ENCODE results near the gene ESR1. TPM values are rescaled to one million over a fixed set of nuclear protein-coding genes. Genes with fewer than 3 reads are reported as not detected.
"Not testable (repeated sequence)": the region's sequence is repeated elsewhere in the genome, so short reads cannot be mapped to it uniquely, and the experiment has no call there.

ESR1 gene
- polyA plus RNA-seq, 4 donors: 0.13 to 0.55 TPM; not detected in 2

- no peak overlapping the region for H3K4me3 ChIP-seq (ENCODE audit: low read depth in 1 of 3, low read length in 3 of 3)
- WGBS, 3 donors: 67 to 71% (median 69%) methylated on average over 3 of the region's 3 CpGs
- H3K9me3 ChIP-seq (ENCODE audit: control insufficient read depth in 2 of 2, insufficient read depth in 1 of 2, low read depth in 1 of 2, low read length in 1 of 2): no peaks in the 10 kb centered on the region
- H3K4me1 ChIP-seq (ENCODE audit: control insufficient read depth in 3 of 3, insufficient read depth in 2 of 3, low read depth in 1 of 3, low read length in 2 of 3): no peaks in the 10 kb centered on the region
- no peaks in the 10 kb centered on the region for H3K36me3 ChIP-seq (ENCODE audit: control insufficient read depth in 3 of 3, insufficient read depth in 2 of 3, low read depth in 1 of 3, low read length in 3 of 3)
- FAIRE-seq: no peak
- H3K27ac ChIP-seq (ENCODE audit: low read depth in 1 of 3, low read length in 2 of 3): no peak overlapping the region
- H3K27me3 ChIP-seq (ENCODE audit: control insufficient read depth in 3 of 3, insufficient read depth in 3 of 3, low read length in 3 of 3): peaks cover 0 to 2% (median 0%) of the 10 kb centered on the region in 3 donors
- no peak for DNase-seq
Observed at GRCh38 chr6:151959086-151959485, 151.6 kb downstream of the ESR1 start.

GRCh38 chr6:151961809-151962208 lies 154.3 kb downstream of the ESR1 start:
- Histone ChIP-seq H3K4me1 (ENCODE audit: control insufficient read depth in 3 of 3, insufficient read depth in 2 of 3, low read depth in 1 of 3, low read length in 2 of 3) (no peaks in the 10 kb centered on the region), H3K4me3 (ENCODE audit: low read depth in 1 of 3, low read length in 3 of 3) (no peak overlapping the region), H3K9me3 (ENCODE audit: control insufficient read depth in 2 of 2, insufficient read depth in 1 of 2, low read depth in 1 of 2, low read length in 1 of 2) (no peaks in the 10 kb centered on the region), H3K27me3 (ENCODE audit: control insufficient read depth in 3 of 3, insufficient read depth in 3 of 3, low read length in 3 of 3) (peaks cover 0 to 2% (median 0%) of the 10 kb centered on the region in 3 donors), H3K27ac (ENCODE audit: low read depth in 1 of 3, low read length in 2 of 3) (no peak overlapping the region), H3K36me3 (ENCODE audit: control insufficient read depth in 3 of 3, insufficient read depth in 2 of 3, low read depth in 1 of 3, low read length in 3 of 3) (no peaks in the 10 kb centered on the region)
- FAIRE-seq: no peak
- no peak for DNase-seq
- WGBS, 3 donors: 54 to 83% (median 72%) methylated on average over 5 of the region's 5 CpGs

GRCh38 chr6:151962246-151962846 lies 154.9 kb downstream of the ESR1 start:
- H3K9me3 ChIP-seq (ENCODE audit: control insufficient read depth in 2 of 2, insufficient read depth in 1 of 2, low read depth in 1 of 2, low read length in 1 of 2): no peaks in the 10 kb centered on the region
- no peak for DNase-seq
- H3K36me3 ChIP-seq (ENCODE audit: control insufficient read depth in 3 of 3, insufficient read depth in 2 of 3, low read depth in 1 of 3, low read length in 3 of 3): no peaks in the 10 kb centered on the region
- H3K27me3 ChIP-seq (ENCODE audit: control insufficient read depth in 3 of 3, insufficient read depth in 3 of 3, low read length in 3 of 3): peaks cover 0 to 3% (median 0%) of the 10 kb centered on the region in 3 donors
- no peak overlapping the region for H3K4me3 ChIP-seq (ENCODE audit: low read depth in 1 of 3, low read length in 3 of 3)
- no peaks in the 10 kb centered on the region for H3K4me1 ChIP-seq (ENCODE audit: control insufficient read depth in 3 of 3, insufficient read depth in 2 of 3, low read depth in 1 of 3, low read length in 2 of 3)
- H3K27ac ChIP-seq (ENCODE audit: low read depth in 1 of 3, low read length in 2 of 3): no peak overlapping the region
- 53 to 59% (median 58%) methylated on average over 5 of the region's 5 CpGs for WGBS, 3 donors
- no peak for FAIRE-seq

- H3K9me3 ChIP-seq (ENCODE audit: control insufficient read depth in 2 of 2, insufficient read depth in 1 of 2, low read depth in 1 of 2, low read length in 1 of 2): no peaks in the 10 kb centered on the region
- H3K4me3 ChIP-seq (ENCODE audit: low read depth in 1 of 3, low read length in 3 of 3): no peak overlapping the region
- H3K36me3 ChIP-seq (ENCODE audit: control insufficient read depth in 3 of 3, insufficient read depth in 2 of 3, low read depth in 1 of 3, low read length in 3 of 3): no peaks in the 10 kb centered on the region
- H3K27ac ChIP-seq (ENCODE audit: low read depth in 1 of 3, low read length in 2 of 3): no peak overlapping the region
- no peaks in the 10 kb centered on the region for H3K4me1 ChIP-seq (ENCODE audit: control insufficient read depth in 3 of 3, insufficient read depth in 2 of 3, low read depth in 1 of 3, low read length in 2 of 3)
- WGBS, 3 donors: 47 to 60% (median 58%) methylated on average over 2 of the region's 2 CpGs
- DNase-seq: no peak
- peaks cover 0 to 3% (median 0%) of the 10 kb centered on the region in 3 donors for H3K27me3 ChIP-seq (ENCODE audit: control insufficient read depth in 3 of 3, insufficient read depth in 3 of 3, low read length in 3 of 3)
- no peak for FAIRE-seq
Observed at GRCh38 chr6:151963001-151963400, 155.5 kb downstream of the ESR1 start.

- not testable (repeated sequence) for FAIRE-seq; H3K36me3 ChIP-seq (ENCODE audit: control insufficient read depth in 3 of 3, insufficient read depth in 2 of 3, low read depth in 1 of 3, low read length in 3 of 3); H3K4me1 ChIP-seq (ENCODE audit: control insufficient read depth in 3 of 3, insufficient read depth in 2 of 3, low read depth in 1 of 3, low read length in 2 of 3); H3K9me3 ChIP-seq (ENCODE audit: control insufficient read depth in 2 of 2, insufficient read depth in 1 of 2, low read depth in 1 of 2, low read length in 1 of 2); DNase-seq; H3K27ac ChIP-seq (ENCODE audit: low read depth in 1 of 3, low read length in 2 of 3); H3K27me3 ChIP-seq (ENCODE audit: control insufficient read depth in 3 of 3, insufficient read depth in 3 of 3, low read length in 3 of 3); H3K4me3 ChIP-seq (ENCODE audit: low read depth in 1 of 3, low read length in 3 of 3)
- 89 to 96% (median 95%) methylated on average over 4 of the region's 4 CpGs for WGBS, 3 donors
Observed at GRCh38 chr6:151964412-151964811, 156.9 kb downstream of the ESR1 start.

GRCh38 chr6:151974061-151974617 lies 166.7 kb downstream of the ESR1 start:
- 75 to 87% (median 76%) methylated on average over 4 of the region's 4 CpGs for WGBS, 3 donors
- FAIRE-seq (no peak), DNase-seq (no peak)
- H3K9me3 ChIP-seq (ENCODE audit: control insufficient read depth in 2 of 2, insufficient read depth in 1 of 2, low read depth in 1 of 2, low read length in 1 of 2): no peaks in the 10 kb centered on the region
- no peak overlapping the region for H3K4me3 ChIP-seq (ENCODE audit: low read depth in 1 of 3, low read length in 3 of 3)
- H3K27me3 ChIP-seq (ENCODE audit: control insufficient read depth in 3 of 3, insufficient read depth in 3 of 3, low read length in 3 of 3): peaks cover 0 to 2% (median 0%) of the 10 kb centered on the region in 3 donors
- H3K4me1 ChIP-seq (ENCODE audit: control insufficient read depth in 3 of 3, insufficient read depth in 2 of 3, low read depth in 1 of 3, low read length in 2 of 3): no peaks in the 10 kb centered on the region
- H3K36me3 ChIP-seq (ENCODE audit: control insufficient read depth in 3 of 3, insufficient read depth in 2 of 3, low read depth in 1 of 3, low read length in 3 of 3): no peaks in the 10 kb centered on the region
- H3K27ac ChIP-seq (ENCODE audit: low read depth in 1 of 3, low read length in 2 of 3): no peak overlapping the region

DNA sequence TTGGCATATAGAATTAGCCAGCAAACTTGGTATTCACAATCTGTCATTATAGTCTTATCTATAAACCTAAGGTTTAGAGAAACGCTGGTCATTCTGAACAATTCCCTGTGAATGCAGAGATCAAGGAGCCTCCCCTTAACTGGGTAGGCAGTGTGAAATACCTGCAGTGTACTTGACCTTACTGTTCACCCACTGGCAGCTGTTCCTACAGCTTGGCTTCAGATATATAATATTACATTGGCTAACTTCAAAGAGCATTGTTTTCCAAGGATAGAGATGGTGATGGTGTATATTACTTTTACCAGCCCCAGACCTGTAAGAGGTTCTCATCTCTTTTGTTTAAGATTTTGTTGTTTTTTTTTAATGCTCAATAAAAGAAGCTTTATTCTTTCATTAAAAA lies 168.3 kb downstream of the ESR1 start:
- 54 to 79% (median 63%) methylated on average over 1 of the region's 1 CpG for WGBS, 3 donors
- FAIRE-seq (no peak), DNase-seq (no peak)
- Histone ChIP-seq H3K36me3 (ENCODE audit: control insufficient read depth in 3 of 3, insufficient read depth in 2 of 3, low read depth in 1 of 3, low read length in 3 of 3) (no peaks in the 10 kb centered on the region), H3K4me3 (ENCODE audit: low read depth in 1 of 3, low read length in 3 of 3) (no peak overlapping the region), H3K27me3 (ENCODE audit: control insufficient read depth in 3 of 3, insufficient read depth in 3 of 3, low read length in 3 of 3) (peaks cover 0 to 2% (median 0%) of the 10 kb centered on the region in 3 donors), H3K27ac (ENCODE audit: low read depth in 1 of 3, low read length in 2 of 3) (no peak overlapping the region), H3K9me3 (ENCODE audit: control insufficient read depth in 2 of 2, insufficient read depth in 1 of 2, low read depth in 1 of 2, low read length in 1 of 2) (no peaks in the 10 kb centered on the region), H3K4me1 (ENCODE audit: control insufficient read depth in 3 of 3, insufficient read depth in 2 of 3, low read depth in 1 of 3, low read length in 2 of 3) (no peaks in the 10 kb centered on the region)

GRCh38 chr6:151988199-151988598 lies 180.7 kb downstream of the ESR1 start:
- H3K4me3 ChIP-seq (ENCODE audit: low read depth in 1 of 3, low read length in 3 of 3); H3K27ac ChIP-seq (ENCODE audit: low read depth in 1 of 3, low read length in 2 of 3); DNase-seq; H3K27me3 ChIP-seq (ENCODE audit: control insufficient read depth in 3 of 3, insufficient read depth in 3 of 3, low read length in 3 of 3); H3K9me3 ChIP-seq (ENCODE audit: control insufficient read depth in 2 of 2, insufficient read depth in 1 of 2, low read depth in 1 of 2, low read length in 1 of 2); H3K4me1 ChIP-seq (ENCODE audit: control insufficient read depth in 3 of 3, insufficient read depth in 2 of 3, low read depth in 1 of 3, low read length in 2 of 3); FAIRE-seq; H3K36me3 ChIP-seq (ENCODE audit: control insufficient read depth in 3 of 3, insufficient read depth in 2 of 3, low read depth in 1 of 3, low read length in 3 of 3): not testable (repeated sequence)
- 42 to 46% (median 46%) methylated on average over 6 of the region's 6 CpGs for WGBS, 3 donors

- Histone ChIP-seq H3K4me1 (ENCODE audit: control insufficient read depth in 3 of 3, insufficient read depth in 2 of 3, low read depth in 1 of 3, low read length in 2 of 3) (no peaks in the 10 kb centered on the region), H3K27ac (ENCODE audit: low read depth in 1 of 3, low read length in 2 of 3) (no peak overlapping the region), H3K9me3 (ENCODE audit: control insufficient read depth in 2 of 2, insufficient read depth in 1 of 2, low read depth in 1 of 2, low read length in 1 of 2) (no peaks in the 10 kb centered on the region), H3K4me3 (ENCODE audit: low read depth in 1 of 3, low read length in 3 of 3) (no peak overlapping the region), H3K27me3 (ENCODE audit: control insufficient read depth in 3 of 3, insufficient read depth in 3 of 3, low read length in 3 of 3) (no peaks in the 10 kb centered on the region), H3K36me3 (ENCODE audit: control insufficient read depth in 3 of 3, insufficient read depth in 2 of 3, low read depth in 1 of 3, low read length in 3 of 3) (no peaks in the 10 kb centered on the region)
- whole genome bisulfite sequencing, 3 donors: 79 to 83% (median 79%) methylated on average over 5 of the region's 5 CpGs
- DNase-seq: no peak
- FAIRE-seq: no peak
Observed at GRCh38 chr6:151992091-151992490, 184.6 kb downstream of the ESR1 start.
